Prostate gland (tissue), 2 donors: ENCODE results near the gene POLR1C. TPM values are rescaled to one million over a fixed set of nuclear protein-coding genes. Genes with fewer than 3 reads are reported as not detected.
"Not testable (repeated sequence)": the region's sequence is repeated elsewhere in the genome, so short reads cannot be mapped to it uniquely, and the experiment has no call there.

Experiments used
- DNase-seq: peaks from one replicate; pipeline ENCODE4 v3.0.0-alpha.2; 2019; ENCODE audit warnings: low spot score
- H3K27ac ChIP-seq, 2 donors: fragments of 200-600 bp; sonication (generic); 2 replicates each; pipeline ENCODE4 v1.5.1; 2017 to 2019
- H3K27me3 ChIP-seq: fragments of 200-600 bp; sonication (generic); replicated peaks from 2 replicates; pipeline ENCODE4 v1.5.1; 2019; ENCODE audit not compliant: insufficient read depth
- H3K36me3 ChIP-seq, 2 donors: fragments of 200-600 bp; sonication (generic); 1 replicate in 1 of 2; 2 replicates in 1 of 2; pipeline versions ENCODE4 v1.5.1 to v1.8.1; 2017 to 2019
- H3K4me1 ChIP-seq: fragments of 200-600 bp; sonication (generic); replicated peaks from 2 replicates; pipeline ENCODE4 v1.5.1; 2019
- H3K4me3 ChIP-seq, 2 donors: fragments of 200-600 bp; sonication (generic); 2 replicates each; pipeline ENCODE4 v1.5.1; 2017 to 2019
- H3K9me3 ChIP-seq: fragments of 200-600 bp; sonication (generic); 2 replicates; pipeline ENCODE4 v1.5.1; 2017
- POLR2A ChIP-seq: fragments of 450-650 bp; IDR thresholded peaks from one replicate; pipeline ENCODE4 v1.6.1; 2016; ENCODE audit warnings: antibody characterized with exemption, mild to moderate bottlenecking
- POLR2AphosphoS5 ChIP-seq: sonication (generic); formaldehyde crosslinking; IDR thresholded peaks from one replicate; pipeline ENCODE4 v1.6.1; 2017; ENCODE audit warnings: antibody characterized with exemption
- WGBS: methylation state at CpG from one replicate; pipeline ENCODE4 v1.1.5; 2018; 5-methylcytosine and 5-hydroxymethylcytosine counted together
- intact Hi-C: fragments of 100-400 bp; cut with DNase I; formaldehyde crosslinking; loops from one replicate; pipeline ENCODE4 v1.14.2; 2022
- total RNA-seq, 2 donors: library from RNA; depleted of rRNA; stranded (reverse); fragments of >200 nt; gene quantifications; one replicate each; pipeline ENCODE4 v1.1.0, GENCODE V29; 2016
- TF ChIP-seq, protein P1 (sequence below), 4 experiments: fragments of 200-600 bp in 2 of 4; fragments of 450-650 bp in 2 of 4; sonication (generic) in 2 of 4; IDR thresholded peaks; 1 replicate in 3 of 4; 2 replicates in 1 of 4; pipeline ENCODE4 v1.5.1; 2016 to 2019; ENCODE audit warnings: antibody characterized with exemption in 4 of 4, mild to moderate bottlenecking in 2 of 4, moderate library complexity in 2 of 4

The POLR1C gene, protein sequence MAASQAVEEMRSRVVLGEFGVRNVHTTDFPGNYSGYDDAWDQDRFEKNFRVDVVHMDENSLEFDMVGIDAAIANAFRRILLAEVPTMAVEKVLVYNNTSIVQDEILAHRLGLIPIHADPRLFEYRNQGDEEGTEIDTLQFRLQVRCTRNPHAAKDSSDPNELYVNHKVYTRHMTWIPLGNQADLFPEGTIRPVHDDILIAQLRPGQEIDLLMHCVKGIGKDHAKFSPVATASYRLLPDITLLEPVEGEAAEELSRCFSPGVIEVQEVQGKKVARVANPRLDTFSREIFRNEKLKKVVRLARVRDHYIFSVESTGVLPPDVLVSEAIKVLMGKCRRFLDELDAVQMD
- 10 to 100 TPM; 24.4 to 37.2 TPM for total RNA-seq

DNA sequence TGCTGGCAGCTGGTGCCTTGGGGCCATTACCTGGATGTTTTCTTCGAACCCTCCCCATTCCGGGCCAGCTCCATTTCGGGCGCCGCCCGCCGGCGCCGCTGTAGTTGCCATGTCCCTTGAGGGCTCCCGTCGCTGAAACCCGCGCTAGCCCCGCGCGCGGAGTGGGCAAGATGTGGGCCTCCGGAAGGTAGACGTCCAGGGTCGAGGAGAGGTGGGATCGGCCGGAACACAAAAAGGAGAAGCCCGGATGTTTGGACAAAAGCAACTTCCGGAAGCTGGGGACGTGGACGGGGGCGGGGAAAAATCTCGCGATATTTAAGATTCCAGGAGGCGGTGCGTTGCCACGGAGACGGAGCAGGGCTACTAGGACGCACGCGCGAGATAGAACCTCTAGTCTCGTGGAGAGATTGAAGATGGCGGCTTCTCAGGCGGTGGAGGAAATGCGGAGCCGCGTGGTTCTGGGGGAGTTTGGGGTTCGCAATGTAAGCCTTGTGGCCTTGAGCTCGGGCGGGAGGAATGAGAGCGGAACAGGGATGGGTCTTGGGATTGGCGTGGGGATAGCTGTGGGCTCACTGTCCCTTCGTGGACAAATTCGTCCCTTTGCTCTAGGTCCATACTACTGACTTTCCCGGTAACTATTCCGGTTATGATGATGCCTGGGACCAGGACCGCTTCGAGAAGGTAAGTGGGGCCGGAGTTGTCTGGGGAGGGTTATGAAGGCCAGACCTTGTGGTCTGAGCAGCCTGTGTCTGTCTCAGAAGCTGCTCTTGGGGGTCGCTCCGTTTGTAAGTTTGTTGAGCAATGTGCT is at the start of gene POLR1C, which contains the start of gene YIPF3:
TSS of gene POLR1C (plus strand) at position 393 of the 808 bp plus-strand sequence. CDS start at position 414, 21 bp downstream.
TSS of gene YIPF3 (minus strand) at position 230 of the 808 bp plus-strand sequence. CDS start at position 111, 119 bp downstream.
- H3K4me3 ChIP-seq: peak within 1 kb of the TSS; percentile 71 to 87
- intact Hi-C loops: no loop called here
- H3K36me3 ChIP-seq: peaks cover 4 to 22% of the 10 kb centered on the region in 2 donors
- H3K9me3 ChIP-seq: no peaks in the 10 kb centered on the region
- no peaks in the 10 kb centered on the region for H3K27me3 ChIP-seq
- peaks cover 9% of the 10 kb centered on the region for H3K4me1 ChIP-seq
- peak; percentile 98 for DNase-seq
- TF ChIP-seq, protein P1, sequence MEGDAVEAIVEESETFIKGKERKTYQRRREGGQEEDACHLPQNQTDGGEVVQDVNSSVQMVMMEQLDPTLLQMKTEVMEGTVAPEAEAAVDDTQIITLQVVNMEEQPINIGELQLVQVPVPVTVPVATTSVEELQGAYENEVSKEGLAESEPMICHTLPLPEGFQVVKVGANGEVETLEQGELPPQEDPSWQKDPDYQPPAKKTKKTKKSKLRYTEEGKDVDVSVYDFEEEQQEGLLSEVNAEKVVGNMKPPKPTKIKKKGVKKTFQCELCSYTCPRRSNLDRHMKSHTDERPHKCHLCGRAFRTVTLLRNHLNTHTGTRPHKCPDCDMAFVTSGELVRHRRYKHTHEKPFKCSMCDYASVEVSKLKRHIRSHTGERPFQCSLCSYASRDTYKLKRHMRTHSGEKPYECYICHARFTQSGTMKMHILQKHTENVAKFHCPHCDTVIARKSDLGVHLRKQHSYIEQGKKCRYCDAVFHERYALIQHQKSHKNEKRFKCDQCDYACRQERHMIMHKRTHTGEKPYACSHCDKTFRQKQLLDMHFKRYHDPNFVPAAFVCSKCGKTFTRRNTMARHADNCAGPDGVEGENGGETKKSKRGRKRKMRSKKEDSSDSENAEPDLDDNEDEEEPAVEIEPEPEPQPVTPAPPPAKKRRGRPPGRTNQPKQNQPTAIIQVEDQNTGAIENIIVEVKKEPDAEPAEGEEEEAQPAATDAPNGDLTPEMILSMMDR (IDR thresholded peaks at IDR 0.05): no peak
- no peak for TF ChIP-seq POLR2A
- TF ChIP-seq POLR2AphosphoS5: peak; percentile 97
- H3K27ac ChIP-seq: peak within 1 kb of the TSS; percentile 87 to 89
- WGBS: under 1% methylated on average over 56 of the region's 57 CpGs

DNA sequence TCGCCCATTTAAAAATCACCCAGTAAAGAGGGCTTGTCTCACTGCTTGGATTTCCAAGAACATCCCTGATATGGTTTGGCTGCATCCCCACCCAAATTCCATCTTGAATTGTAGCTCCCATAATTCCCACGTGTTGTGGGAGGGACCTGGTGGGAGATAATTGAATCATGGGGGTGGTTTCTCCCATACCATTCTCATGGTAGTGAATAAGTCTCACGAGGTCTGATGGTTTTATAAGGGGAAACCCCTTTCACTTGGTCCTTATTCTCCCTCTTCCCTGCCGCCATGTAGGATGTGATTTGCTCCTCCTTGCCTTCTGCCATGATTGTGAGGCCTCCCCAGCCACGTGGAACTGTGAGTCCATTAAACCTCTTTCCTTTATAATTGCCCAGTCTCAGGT is 49.6 kb upstream of the POLR1C start:
- WGBS: 47% methylated on average over 5 of the region's 5 CpGs
- H3K4me1 ChIP-seq, H3K36me3 ChIP-seq, H3K4me3 ChIP-seq, DNase-seq, H3K9me3 ChIP-seq, intact Hi-C loops, H3K27ac ChIP-seq, H3K27me3 ChIP-seq: not testable (repeated sequence)

DNA sequence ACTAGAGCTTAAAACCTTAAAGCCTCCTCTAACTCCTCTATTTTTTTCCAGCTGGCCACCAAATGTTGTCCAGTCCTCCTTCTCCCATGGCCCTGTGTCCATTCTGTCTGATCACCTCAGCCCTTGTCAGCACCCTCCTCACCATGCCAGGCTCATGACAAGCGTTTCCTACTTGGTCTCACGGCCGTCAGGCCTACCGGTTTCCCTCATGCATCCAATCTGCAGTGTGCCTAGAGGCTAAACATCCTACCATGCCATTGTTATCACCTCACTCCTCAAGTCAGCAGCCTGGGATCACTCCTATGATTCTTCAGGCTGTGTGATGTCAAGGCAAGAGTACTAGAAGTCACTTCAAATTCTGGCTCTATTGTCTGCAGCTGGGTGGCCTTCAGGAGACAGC is 49.1 kb upstream of the POLR1C start:
- H3K27ac ChIP-seq: no peak overlapping the region
- H3K9me3 ChIP-seq: no peaks in the 10 kb centered on the region
- H3K4me1 ChIP-seq: no peaks in the 10 kb centered on the region
- TF ChIP-seq, protein P1 (IDR thresholded peaks at IDR 0.05): no peak
- TF ChIP-seq POLR2A: no peak
- intact Hi-C loops: no loop called here
- WGBS: 86% methylated on average over 4 of the region's 4 CpGs
- H3K36me3 ChIP-seq: no peaks in the 10 kb centered on the region
- H3K27me3 ChIP-seq: no peaks in the 10 kb centered on the region
- no peak overlapping the region for H3K4me3 ChIP-seq
- no peak for DNase-seq

DNA sequence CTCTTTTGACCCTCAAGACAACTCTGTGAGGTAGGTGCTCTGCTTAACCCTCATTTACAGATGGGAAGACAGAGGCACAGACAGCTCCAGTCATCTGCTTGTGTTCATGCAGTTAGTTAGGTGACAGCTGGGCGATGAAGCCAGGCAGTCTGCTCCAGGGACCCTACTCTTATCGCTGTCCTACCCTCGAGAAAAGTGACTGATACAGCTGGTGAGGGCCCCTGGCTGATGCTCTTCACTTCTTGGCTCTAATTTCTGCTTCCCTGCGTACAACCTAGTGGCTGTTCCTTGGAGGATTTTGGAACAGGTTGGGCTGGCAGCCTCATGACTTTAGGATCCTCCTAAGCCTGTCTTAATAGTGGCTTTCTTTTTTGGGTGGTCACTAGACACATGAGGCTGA is 48.6 kb upstream of the POLR1C start:
- no peaks in the 10 kb centered on the region for H3K9me3 ChIP-seq
- no peaks in the 10 kb centered on the region for H3K4me1 ChIP-seq
- 70% methylated on average over 4 of the region's 4 CpGs for WGBS
- DNase-seq: no peak
- no peaks in the 10 kb centered on the region for H3K27me3 ChIP-seq
- intact Hi-C loops: no loop called here
- TF ChIP-seq POLR2AphosphoS5: no peak
- no peak for TF ChIP-seq POLR2A
- TF ChIP-seq, protein P1 (IDR thresholded peaks at IDR 0.05): no peak
- no peak overlapping the region for H3K4me3 ChIP-seq
- no peak overlapping the region for H3K27ac ChIP-seq
- no peaks in the 10 kb centered on the region for H3K36me3 ChIP-seq

DNA sequence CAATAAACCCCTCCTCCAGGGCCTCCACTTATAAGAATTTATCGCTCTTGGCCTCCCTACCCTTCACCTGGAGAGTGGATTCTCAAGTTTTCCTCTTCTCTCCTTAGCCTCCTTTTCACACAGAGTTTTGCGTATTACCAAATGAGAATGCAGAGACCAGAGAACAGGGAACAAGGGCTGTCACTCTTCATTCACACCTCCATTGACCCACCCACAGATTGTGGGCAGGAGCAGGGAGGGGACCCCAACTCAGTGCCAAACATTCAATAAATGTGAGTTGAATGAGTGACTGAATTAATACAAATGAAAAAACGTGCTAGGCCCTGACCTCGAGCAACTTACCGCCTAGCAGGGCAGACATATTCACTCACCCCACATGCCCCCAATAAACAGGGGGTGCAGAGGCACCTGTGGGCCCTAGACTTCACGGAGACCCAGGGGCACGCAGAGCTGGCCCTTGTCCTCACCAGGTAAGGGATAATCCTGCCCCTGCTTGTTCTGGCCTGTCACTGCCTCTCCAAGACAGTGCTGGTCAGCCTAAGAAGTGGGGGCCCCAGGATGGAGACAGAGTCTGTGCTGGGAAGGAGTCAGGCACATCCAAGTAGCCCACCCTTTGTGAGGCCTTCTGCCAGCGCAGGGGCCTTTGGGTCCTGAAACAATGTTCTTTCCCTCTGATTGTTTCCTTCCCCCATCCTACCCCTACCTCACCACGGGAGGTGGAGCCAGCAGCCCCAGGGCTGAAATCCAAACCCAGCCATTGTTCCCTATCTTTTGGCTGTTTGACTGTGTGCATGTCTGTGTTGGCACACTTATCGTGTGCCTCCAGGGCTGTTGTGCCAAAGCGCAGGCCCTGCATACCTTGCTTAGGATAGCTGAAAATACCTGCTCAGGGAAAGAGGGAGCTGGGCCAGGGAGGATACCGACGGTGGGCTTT is 47.9 kb upstream of the POLR1C start:
- H3K36me3 ChIP-seq: no peaks in the 10 kb centered on the region
- no peak for TF ChIP-seq POLR2A
- TF ChIP-seq POLR2AphosphoS5: peak; percentile 13
- H3K9me3 ChIP-seq: no peaks in the 10 kb centered on the region
- no peaks in the 10 kb centered on the region for H3K4me1 ChIP-seq
- H3K27me3 ChIP-seq: no peaks in the 10 kb centered on the region
- H3K4me3 ChIP-seq: no peak overlapping the region
- H3K27ac ChIP-seq: no peak overlapping the region
- no peak for DNase-seq
- 47% methylated on average over 13 of the region's 13 CpGs for WGBS
- intact Hi-C loops: no loop called here
